Stimulated activated CD4-positive, alpha-beta T cell treated with anti-CD3 and anti-CD28 coated beads, Interleukin-1b, Interleukin-23, amount 100 ng/mL, for 48 hours (primary cell): ENCODE results near the gene KCNK18.
A peak's percentile ranks its signal among the peaks of the same experiment; 100 is the strongest.
"Not testable (repeated sequence)": the region's sequence is repeated elsewhere in the genome, so short reads cannot be mapped to it uniquely, and the experiment has no call there.

Source experiments
- DNase-seq: peaks from one replicate; pipeline ENCODE4 v3.0.0-alpha.2; 2020

Gene KCNK18

GRCh38 chr10:117174439-117175214, 22.7 kb upstream of the KCNK18 start:
- DNase-seq = peak; percentile 83

- no peak for DNase-seq
These were observed 21.9 kb upstream of the KCNK18 start for GRCh38 chr10:117175215-117175900.

DNA sequence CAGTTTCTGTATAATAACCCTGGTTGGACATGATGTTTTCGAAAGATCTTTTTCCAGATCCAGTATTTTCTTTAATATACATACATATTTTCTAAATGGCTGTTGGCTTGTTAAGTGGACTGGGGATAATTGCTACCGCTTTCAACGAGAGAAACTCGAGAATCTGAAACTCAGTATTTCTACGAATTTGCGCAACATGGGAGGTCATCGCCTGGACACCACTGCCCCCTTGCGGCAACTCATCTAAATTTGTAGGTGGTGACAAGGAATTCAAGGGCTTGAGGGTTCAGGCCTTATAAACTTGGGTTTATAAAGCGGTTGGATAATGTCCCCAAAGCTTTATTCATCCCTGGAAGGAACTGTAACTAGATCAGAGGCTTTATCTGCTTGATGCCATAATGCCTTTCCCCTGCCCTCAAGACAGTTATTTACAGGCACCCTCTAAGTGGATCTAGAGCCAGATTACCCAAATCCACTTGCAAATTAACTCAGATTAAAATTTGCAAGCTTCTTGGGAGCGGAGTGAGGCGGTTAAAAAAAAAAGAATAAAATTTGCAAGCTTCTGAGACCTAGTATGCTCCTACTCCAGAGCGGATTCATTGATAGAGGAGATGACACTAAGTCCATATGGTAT, 21.3 kb upstream of the KCNK18 start:
- peak; percentile 72 for DNase-seq

GRCh38 chr10:117178190-117178589, 19.1 kb upstream of the KCNK18 start:
- no peak for DNase-seq

- no peak for DNase-seq
These were observed 13.0 kb upstream of the KCNK18 start for GRCh38 chr10:117184296-117184695.

- DNase-seq = no peak
These were observed 12.5 kb upstream of the KCNK18 start for GRCh38 chr10:117184821-117185220.

- DNase-seq = not testable (repeated sequence)
These were observed 11.5 kb upstream of the KCNK18 start for GRCh38 chr10:117185817-117186216.

GRCh38 chr10:117186832-117187615, 10.3 kb upstream of the KCNK18 start:
- DNase-seq = no peak

DNA sequence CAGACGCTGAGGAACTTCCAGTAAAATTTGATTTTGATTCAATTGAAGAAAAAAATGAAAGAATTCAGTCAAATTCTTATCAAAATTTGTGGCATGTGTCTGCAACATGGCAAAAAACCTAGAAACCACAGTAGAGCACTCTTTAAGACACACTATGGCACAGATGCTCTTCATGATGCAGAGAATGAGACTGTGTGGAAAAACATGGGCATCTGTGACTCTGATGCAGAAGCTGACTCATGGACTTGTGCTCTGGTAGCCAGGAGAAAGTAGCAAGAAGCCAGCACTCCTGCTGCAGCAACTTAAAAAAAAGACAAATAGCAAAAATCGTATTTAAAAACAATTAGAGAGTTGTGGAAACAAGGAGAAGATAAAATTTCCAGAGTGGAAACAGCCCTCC, 8.9 kb upstream of the KCNK18 start:
- no peak for DNase-seq

DNA sequence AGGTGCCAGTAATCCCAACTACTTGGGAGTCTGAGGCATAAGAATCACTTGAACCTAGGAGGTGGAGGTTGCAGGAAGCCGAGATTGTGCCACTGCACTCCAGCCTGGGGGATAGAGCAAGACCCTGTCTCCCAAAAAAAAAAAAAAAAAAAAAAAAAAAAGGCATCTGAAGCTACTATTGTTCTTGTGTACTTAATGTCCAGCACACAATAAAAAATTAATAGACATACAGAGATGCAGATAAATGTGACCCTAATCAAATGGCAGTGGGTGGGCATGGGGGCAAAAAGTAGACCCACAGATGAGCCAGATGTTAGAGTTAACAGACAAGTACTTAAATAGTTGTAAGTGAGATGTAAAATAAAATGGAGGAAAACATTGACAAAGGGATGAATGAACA, 7.7 kb upstream of the KCNK18 start:
- no peak for DNase-seq

- no peak for DNase-seq
These were observed 799 bp downstream of the KCNK18 start for GRCh38 chr10:117198088-117198487.

DNA sequence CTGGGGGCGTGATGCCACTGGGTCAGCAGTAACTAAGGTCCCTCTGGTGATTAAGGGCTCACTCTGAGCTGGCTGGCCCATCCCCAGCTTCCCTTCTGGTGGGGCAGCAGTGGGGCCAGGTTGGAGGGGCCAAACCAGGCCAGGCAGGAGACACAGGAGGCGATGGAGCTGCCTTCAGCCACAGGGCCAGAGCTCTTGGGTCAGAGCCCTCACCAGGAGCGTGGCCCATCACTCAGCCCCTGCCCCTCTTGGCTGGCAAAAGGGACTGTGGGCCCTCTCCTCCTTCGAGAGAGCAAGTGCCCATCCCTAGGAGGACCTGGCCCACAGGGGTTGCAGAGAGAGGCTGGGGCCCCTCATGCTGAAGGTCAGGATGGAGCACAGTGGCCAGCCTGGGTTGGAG, 4.5 kb downstream of the KCNK18 start:
- no peak for DNase-seq

DNA sequence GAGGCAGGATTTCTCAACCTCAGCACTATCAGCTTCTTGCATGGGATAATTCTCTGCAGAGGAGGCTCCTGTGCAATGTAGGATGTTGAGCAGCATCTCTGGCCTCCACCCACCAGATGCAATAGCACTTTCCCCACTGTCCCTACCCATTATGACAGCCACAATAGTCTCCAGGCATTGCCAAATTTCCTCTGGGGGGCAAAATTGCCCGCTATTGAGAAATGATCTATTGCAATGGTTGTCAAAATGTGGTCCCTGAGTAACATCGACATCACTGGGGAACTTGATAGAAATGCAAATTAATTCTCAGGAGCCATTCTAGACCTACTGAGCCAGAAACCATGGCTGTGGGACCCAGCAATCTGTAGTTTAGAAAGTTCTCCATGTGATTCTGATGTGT, 7.0 kb downstream of the KCNK18 start:
- DNase-seq = no peak

- DNase-seq = no peak
These were observed 14.9 kb downstream of the KCNK18 start for GRCh38 chr10:117212176-117212575.

DNA sequence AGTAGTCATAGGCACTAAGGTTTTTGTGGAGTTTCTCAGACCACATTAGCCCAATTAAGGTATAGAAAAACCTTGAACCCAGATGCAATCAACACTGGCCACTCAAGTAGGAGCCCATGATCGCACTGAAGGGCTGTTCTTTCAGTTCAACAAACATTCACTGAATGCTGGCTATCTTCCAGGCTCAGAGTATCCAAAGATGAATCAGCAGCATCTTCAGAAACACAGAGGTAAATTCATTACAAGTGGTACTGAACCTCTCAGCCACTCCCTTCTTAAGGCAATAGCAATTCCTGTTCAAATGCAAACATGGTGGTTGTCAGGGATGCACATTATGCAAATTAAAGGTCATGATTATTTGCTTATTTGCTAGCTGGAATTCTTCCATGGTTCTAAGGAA, 17.1 kb downstream of the KCNK18 start:
- no peak for DNase-seq

GRCh38 chr10:117215079-117215478, 17.8 kb downstream of the KCNK18 start:
- no peak for DNase-seq

DNA sequence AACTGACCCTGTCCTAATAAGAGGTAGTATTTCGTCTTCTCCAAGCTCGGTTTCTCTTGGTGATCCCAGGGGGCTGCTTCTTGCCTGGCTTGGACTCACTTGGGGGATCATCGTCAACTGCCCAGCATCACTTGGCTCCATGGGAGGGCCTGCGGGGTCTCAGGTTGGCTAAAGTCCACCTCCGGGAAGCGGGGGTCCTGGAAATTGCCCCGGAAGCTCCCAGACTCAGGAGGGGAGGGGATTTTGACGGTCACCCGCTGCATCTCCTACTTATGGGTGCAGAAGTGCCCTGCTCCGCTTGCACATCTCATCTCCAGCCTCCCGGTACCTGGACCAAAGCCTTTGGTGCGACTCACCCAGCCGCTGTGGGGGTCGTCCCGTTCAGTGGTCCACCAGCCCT, 18.7 kb downstream of the KCNK18 start:
- DNase-seq = no peak

DNA sequence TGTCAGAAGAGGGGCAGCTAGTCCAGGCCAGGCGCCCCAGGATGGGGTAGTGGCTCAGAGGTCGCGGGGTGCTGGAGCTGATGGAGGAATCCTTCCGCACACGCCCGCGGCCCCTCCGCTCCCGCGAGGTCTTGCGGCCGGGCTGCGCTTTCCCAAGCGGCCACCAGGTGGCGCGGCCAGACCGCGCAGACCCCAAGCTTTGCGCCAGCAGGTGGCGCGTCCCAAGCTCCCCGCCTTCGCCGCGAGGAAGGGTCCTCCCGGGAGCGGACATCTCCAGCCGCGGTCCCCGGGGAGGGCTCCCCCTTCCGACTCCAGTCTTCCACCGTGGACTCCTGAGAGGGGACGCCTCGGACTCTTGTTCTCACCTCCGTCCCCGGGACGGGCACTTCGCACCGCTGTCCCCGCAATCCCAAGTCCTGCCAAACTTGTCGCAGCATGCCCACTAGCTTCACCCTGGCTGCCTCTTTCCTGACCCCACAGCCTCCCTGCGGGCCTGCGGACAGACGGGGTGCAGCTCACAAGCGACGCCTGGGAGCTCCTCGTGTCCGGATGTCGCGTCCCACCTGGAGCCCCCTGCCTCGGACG, 19.4 kb downstream of the KCNK18 start:
- peak; percentile 60 for DNase-seq

DNA sequence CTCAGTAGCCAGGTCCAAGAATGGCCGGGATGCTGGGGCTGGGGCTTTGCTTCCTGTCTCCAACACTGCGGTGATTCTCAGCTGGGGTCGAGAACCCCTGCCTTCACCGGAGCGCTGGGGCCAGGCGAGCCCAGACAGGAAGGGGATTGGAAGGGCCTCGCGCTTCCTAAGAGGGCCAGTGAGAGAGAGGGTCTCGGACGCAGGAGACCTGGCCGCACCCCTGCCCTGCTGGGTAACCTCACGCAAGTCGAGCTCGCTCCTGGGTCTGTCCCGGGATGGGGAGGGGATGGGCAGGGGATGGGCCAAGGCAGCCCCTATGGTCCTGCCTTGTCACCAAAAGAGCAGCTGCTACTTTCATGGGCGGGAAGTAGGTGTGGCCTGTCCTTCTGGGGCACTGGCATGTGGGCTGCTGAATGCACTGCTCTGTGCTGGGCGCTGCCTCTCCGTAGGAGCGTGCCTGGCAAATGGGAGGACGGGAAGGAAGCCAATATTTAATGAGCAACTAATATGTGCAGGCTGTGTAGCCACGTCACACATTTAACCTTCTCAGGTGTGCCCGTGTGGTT, 20.0 kb downstream of the KCNK18 start:
- DNase-seq = no peak

DNA sequence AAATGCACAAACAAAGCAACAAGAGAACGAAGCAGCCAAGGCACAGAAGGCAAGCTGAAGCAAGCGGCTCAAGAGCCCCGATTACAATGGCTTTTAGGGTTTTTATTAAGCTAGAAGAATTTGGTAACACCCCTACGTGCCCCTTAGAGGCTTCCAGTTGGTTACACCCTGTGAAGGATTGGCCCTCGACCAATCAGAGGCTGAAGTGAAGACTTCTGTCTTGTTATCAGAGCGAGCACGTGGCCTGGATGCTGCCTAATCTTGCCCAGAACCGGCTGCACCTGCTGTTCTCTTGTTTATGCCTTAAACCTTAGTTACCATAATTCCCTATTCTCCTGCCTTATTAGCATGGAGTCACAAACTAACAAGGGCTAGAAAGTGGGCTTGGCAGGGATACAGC, 21.4 kb downstream of the KCNK18 start:
- no peak for DNase-seq

DNA sequence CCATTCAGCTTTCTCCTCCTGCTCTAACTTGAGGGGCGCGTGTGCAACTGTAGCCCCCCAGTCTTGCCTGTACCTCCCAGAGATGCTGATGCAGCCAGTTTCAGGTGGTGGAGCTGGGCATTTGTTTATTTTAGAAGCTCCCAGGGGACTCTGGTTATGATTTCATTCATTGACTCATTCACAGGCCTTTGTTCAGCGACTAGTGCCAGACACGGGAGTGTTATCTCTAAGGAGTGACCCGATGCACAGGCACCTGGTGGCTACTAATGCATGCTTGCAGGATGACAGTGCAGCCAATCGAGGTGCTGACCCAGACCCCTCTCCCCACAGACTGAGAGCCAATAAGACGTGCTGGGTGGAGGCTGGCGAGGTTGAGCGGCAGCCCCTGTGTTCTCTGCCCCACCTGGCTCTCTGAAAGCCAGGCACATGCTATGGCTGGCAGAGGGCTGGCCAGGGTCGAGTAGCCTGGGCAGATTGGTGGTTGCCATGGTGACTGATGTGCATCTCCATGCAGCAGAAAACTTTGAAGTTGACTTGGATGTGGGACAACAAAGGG, 23.9 kb downstream of the KCNK18 start:
- no peak for DNase-seq

DNA sequence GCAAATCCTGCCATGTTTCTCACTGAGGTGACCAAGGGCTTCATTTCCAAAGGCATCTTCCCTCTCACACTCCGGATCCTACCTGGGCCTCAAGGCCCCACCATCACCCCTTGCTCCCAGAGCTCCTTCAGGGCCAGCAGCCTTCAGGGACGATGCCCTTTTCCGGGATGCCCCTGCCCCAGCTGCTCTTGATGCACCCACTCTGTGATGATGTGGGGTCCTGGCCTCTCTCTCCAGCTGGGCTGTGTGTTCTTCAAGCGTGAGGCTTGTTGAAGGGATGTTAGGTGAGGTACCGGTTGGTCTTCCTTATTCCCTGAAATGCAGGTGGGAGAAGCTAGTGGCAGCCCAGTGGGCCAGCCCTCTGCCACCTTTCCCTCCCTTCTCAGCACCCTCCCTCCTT, 25.3 kb downstream of the KCNK18 start:
- no peak for DNase-seq
